NCI-H345 (cell line): Measurements from ENCODE around the gene BABAM2.
"Not testable (repeated sequence)": the region's sequence is repeated elsewhere in the genome, so short reads cannot be mapped to it uniquely, and the experiment has no call there.

Experiments used
- DNase-seq: peaks from one replicate; lab custom pipeline; 2025; lab: John Stamatoyannopoulos, UW

The BABAM2 gene

DNA sequence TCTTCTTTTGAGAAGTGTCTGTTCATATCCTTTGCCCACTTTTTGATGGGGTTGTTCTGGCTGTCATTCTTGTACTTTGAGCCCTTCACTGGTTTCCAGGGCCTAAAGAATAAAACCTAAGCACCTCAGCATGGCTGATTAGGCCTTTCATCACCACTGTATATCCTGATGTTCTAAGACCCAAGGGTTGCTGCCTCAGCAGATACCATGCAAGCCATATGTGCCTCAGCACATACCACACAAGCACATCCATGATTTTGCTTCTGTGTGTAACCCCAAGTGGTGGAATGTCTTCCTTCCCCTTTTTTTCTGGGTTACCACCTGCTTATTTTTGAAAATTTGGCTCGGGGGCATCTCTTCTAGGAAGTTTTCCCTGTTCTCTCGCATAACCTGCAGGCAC is 11.7 kb upstream of the BABAM2 start:
- DNase-seq, result no peak

DNA sequence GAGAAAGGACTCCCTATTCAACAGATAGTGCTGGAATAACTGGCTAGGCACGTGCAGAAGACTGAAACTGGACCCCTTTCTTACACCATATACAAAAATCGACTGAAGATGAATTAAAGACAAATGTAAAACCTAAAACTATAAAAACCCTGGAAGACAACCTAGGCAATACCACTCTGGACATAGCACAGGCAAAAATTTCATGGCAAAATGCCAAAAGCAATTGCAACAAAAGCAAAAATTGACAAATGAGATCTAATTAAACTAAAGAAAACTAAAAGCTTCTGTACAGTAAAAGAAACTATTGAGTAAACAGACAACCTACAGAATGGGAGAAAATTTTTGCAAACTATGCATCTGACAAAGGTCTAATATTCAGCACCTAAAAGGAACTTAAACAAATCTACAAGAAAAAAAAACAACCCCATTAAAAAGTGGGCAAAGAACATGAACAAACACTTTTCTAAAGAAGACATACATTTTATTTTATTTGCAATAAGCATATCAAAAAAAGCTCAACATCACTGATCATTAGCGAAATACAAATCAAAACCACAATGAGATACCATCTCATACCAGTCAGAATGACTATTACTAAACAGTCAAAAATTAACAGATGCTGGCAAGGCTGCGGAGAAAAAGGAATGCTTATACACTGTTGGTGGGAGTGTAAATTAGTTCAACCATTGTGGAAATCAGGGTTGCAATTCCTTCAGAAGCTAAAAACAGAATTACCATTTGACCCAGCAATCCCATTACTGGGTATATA is 8.5 kb upstream of the BABAM2 start:
- not testable (repeated sequence) for DNase-seq

DNA sequence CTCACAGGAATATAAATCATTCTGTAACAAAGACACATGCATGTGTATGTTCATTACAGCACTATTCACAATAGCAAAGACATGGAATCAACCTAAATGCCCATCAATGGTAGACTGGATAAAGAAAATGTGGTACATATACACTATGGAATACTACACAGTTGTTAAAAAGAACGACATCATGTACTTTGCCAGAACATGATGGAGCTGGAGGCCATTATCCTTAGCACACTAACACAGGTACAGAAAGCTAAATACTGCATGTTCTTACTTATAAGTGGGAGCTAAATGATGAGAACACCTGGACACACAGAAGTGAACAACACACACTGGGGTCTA is 8.0 kb upstream of the BABAM2 start:
- not testable (repeated sequence) for DNase-seq

DNA sequence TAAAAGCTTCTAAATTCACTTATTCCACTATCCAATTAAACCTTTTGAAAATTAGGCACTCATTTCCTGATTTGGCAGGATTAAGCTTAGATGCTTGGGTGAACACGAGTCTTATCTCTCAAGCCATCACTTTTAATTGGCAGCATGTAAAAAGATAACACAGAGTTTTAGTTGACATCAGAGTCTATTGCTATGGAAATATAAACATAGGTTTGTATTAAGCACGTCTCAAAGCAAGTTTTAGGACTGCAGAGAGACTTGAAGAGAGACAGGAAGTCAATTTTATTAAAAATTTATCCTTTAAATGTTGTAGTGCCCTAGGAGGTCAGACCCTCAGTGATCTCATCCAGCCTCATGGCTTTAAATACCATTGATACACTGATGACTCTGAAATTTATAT is 5.9 kb upstream of the BABAM2 start:
- no peak for DNase-seq

DNA sequence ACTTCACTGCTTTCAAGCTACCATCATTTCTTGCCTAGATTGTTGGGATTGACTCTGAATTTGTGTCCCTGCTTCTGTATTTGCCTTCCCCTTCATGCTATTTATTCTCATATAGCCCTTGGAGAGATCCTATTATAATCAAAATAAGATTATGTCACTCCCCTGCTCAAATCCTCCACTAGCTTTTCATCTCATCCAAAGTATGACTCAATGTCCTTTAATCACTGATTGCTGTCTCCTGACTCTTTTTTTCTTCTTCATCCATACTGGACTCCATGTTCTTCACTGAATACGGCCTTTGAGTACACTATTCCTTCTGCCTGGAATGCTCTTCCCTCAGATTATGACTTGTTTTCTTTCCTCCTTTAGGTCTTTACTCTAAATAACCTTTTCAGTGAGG is 5.3 kb upstream of the BABAM2 start:
- no peak for DNase-seq

DNA sequence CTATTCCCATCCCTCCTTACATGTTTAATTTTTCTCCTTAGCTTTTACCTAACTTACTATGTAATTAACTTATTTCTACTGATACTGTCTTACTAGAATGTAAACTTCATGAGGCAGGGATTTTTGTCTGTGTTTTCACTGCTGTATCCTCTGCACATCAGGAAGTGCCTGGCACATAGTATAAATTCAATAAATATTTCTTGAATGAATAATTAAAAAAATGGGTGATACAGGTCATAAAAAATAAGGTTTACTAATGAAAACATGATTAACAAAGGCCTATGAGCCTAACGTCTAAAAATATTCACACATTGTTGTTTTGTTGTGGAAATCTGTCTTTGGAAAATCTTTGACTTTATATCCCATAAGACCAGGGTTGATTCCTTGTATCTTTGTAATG is 4.9 kb upstream of the BABAM2 start:
- no peak for DNase-seq

DNA sequence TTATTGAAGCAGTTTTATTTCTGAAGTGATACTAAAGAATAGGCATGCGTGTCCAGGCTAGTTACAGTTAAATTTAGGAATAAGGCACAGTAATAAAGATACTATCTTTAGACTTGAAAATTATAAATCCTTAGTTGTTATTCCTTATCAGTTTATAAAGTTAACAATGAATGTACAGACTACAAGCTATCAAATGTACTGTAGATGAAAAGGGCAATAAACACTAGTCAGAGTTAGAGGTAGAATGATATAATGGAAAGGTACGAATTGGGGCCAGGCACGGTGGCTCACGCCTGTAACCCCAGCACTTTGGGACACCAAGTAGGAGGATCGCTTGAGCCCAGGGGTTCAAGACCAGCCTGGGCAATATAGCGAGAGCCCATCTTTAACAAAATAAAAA is 4.2 kb upstream of the BABAM2 start:
- no peak for DNase-seq

DNA sequence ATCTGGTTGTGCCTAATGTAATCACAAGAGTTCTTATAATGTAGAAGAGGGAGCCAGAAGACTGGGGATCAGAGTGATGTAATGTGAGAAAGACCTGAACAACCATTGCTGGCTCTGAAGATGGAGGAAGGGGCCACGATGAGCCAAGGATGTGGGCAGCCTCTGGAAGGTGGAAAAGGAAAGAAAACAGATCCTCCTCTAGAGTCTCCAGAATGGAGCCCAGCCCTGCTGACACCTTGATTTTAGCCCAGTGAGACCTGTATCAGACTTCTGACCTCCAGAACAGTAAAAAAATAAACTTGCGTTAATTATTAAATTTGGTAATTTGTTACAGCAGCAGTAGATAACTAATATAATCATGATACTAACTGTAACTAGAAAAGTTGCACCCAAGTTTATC is 3.4 kb upstream of the BABAM2 start:
- no peak for DNase-seq

DNA sequence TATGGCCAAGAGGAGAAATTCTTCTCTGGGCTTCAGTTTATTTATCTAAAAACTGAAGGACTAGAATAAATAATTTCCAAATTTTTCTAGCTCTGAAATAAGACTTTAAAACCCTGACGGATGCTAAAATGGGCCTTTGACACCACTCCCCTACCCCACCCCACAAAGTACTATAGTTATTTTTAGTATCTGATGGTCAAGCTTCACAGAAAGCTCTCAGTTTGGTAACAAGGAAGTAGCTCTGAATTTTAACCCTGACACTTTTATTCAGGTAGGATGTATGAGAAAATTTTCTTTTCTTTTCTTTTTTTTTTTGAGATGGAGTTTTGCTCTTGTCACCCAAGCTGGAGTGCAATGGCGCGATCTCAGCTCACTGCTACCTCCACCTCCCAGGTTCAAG is 2.7 kb upstream of the BABAM2 start:
- DNase-seq, result no peak

DNA sequence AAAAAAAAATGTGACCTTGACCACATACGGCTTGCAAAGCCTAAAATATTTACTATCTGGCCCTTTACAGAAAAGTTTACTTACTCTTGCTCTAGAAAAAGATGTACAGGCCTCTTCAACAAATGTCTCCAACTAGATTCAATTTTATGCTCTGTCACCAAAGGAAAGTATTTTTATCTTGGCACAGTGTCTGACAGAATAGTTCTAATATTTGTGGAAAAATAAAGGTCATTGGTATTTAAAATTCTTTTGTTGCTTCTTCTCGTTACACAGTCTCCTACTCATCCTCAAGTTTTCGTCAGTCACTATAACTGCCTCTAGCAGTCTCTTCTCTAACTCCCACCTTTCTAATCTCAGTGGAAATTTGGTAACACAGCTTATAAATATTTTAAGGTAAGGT is 1.7 kb upstream of the BABAM2 start:
- DNase-seq, result no peak

DNA sequence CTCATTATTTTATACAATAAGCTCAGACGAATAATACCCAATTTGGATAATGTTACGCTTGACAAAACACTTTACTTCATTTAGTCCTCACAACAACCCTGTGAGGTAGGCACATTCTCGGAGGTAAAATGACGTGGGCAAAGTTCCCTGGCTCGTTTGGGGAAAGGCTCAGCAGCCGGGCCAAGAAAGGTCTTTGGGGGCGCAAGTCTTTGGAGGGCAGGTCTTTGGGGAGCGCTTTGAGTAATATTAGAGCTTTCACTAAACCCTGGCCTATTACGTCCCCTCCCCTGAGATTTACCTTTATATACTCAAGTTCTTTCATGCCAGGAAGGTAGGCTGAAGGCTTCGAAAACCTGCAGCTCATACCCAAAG is 769 bp upstream of the BABAM2 start:
- DNase-seq, result peak; percentile 46

DNA sequence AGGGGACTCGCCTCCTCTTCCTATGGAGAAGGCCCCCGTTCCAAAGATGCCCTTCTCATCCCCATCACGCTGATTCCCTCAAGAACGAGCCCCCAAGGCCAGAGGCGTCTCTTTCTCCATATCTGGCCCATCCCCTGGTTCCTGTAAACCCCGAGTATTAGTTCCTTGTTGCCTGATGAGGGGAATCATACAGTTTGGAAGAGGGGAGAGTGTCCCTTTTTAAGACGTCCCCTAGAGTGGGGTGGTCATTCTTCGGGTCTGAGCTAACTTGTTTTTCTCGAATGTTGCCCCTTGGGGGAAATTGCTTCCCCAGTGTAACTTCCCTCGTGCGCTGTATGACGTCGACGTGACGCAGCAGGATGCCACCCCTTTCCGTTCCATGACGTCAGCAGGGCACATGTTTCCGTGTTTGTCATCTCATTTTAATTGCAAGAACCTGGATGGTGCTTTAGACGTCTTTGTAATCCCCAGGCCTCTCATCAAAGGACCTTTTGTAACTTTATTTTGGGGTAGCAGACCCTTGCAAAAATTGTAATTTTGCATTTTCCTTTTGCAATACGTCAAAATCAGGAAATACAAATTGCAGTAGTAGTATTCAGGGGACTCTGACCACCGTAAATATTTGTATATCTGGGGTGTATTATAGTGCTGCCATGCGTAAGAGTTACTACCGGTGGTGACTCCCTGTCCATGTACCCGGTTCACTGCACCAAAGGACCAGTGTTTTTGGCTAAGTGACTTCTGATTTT is 569 bp downstream of the BABAM2 start:
- peak; percentile 62 for DNase-seq

DNA sequence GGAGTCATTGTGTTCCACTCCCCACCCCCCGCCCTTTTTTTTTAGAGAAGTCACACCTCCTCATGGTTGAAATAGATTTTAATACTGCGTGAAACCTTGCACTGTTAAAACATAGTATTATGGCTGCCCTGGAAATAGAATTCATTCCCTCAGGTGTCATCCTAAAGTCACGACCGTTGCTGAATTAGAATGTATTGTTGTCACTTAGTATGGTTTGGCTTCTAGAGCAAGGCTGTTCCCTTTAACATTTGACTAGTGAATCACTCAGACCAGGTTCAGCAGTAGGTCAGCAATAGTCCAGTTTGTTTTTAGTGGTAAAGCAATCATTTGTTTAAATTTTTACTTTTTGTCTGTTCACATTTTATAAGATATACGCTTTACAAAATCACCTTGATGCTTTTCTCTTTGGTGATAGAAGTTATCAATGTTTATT is 1.2 kb downstream of the BABAM2 start:
- DNase-seq, result no peak

DNA sequence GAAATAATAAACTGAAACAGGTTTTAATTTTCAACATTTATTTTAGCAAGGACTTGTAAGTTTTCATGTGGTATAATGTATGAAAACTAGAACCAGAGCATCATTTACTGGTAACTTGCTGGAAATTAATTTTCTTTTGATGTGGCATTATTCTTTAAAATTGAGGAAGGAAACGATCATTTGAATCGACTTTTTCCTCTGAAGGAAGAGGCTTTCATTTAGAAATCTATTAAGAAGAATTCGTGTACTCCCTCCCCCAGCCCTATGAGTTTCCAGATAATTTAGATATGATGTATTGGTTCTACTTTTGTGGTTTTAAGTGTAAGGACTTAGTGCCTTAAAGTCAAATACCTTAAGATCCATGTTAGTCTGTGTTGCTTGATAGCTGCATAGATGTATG is 2.5 kb downstream of the BABAM2 start:
- DNase-seq, result no peak

DNA sequence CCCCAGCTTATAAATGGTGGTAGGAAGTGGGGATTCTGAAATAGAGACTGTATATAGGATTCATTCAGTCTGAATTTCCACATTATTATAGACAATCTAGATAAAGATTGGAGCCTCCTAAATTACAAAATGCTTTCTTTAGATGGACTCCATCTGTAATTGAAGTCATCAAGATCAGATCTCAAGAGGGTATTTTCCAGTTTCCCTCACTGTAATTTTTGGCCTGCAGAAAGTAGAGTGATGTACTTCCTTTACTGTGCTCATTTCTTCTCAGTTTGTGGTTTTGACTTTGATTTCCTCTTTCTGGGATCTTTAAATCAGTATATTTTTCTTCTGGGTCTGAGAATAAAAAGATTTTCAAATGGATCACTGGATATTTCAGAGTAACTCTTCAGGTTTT is 7.2 kb downstream of the BABAM2 start:
- no peak for DNase-seq

DNA sequence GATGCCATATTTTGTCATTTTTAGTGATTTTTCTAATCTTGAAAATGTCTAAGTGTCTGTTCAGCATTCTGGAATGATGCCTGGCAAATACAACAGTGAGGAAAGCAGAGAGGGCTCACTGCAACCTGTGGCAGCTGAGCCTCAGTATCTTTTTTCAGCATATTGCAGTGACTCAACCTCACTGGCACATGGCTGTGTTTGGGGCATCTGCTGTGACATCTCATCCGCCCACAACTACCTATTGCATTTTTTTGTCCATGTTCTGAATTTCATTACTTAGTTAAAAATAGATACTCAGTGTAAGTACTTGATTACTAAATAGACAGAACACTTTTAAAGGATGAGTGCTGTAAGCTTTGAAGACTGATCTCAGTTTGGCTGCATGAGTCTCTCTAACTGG is 10.7 kb downstream of the BABAM2 start:
- DNase-seq, result no peak

DNA sequence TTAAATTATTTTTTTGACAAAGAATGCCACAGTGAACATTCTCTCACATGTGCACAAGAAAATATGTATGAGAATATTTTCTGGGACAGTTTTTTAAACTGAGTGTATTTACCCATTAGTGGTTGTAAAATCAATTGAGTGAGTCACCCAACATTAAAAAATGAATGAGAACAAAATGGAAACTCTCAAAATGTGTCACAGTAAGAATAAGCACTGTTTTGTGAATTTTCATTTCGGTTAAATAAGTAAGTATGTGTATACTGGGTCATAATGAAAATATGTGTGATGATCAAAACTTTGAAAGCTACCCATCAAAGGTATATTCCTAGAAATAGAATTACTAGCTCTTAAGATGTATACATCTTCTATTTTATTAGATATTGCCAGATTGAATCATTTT is 11.6 kb downstream of the BABAM2 start:
- DNase-seq, result no peak

DNA sequence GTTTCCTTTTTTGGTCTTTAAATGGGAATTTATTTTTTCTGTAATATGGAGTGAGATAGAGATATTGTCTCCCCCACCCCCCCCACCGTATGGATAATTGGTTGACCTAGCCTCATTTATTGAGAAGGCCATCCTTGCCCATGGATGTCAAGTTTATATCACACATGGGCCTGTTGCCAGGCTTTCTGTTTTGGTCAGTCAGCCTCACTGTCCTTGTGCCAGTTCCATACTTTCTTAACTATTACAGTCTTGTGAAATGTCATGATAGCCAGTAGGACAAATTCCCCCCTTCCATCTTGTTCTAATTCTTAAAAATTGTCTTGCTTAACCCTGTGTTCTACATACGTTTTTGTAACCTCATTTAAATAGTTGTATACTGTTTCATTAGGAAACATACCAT is 12.5 kb downstream of the BABAM2 start:
- no peak for DNase-seq

DNA sequence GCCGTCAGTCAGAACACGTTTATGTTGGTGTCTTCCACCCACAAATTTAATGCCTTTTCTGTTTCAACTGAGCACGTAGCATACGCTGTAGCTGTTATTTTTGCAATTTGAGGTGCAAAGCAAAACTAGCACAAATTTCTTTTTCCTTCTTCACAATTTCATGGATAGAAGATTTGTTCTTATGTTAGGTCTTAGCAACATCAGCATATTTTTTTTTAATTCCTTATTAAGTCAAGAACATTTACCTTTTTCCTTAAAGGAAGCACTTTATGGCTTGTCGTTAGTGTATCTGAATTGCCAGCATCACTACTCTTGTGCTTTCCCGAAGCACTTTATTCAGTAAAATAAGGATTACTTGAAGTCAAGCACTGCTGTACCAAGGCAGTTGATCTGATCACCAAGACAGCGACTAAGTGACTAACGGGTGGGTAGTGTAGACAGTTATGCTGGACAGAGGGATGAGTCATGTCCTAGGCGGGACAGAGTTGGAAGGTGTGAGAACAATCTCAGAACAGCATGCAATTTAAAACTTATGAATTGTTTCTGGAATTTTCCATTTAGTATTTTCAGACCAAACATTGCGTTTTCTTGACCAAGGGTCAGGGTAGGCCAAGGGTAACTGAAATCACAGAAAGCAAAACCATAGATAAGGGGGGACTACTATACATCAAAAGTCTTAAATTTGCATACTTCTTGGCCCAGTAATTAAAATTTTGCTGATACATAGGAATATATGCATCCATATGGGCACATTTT is 13.3 kb downstream of the BABAM2 start:
- no peak for DNase-seq

DNA sequence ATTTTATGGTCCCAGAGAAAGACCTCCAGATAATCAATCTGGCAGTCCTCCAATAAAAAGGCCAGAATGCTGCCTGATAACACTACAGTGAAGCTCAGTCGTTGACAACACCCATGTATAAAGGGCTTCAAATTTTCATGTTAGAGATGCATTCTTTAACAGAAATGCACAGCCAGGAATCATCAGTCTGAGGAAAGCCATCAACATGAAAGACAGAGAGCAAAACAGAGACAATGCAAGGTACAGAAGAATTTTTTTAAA is 13.8 kb downstream of the BABAM2 start:
- DNase-seq, result no peak

DNA sequence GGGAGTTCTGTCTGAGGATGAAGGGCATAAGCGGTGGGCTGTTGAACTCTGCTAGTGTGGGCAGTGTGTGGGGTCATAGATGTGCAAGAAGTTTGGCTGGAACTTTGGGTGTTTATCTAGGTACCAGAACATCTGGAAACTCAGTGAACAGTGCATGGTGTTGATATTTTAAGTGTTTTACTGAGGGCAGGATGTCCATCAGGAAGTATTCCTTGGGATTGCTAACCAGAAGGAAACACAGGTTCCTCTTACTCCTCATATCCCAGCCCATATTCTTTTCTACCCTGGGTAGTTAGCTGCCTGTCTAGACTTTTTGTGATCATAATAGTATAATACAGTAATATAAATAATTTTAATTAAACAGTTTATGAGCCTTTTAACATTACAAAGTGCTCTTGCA is 15.5 kb downstream of the BABAM2 start:
- no peak for DNase-seq

DNA sequence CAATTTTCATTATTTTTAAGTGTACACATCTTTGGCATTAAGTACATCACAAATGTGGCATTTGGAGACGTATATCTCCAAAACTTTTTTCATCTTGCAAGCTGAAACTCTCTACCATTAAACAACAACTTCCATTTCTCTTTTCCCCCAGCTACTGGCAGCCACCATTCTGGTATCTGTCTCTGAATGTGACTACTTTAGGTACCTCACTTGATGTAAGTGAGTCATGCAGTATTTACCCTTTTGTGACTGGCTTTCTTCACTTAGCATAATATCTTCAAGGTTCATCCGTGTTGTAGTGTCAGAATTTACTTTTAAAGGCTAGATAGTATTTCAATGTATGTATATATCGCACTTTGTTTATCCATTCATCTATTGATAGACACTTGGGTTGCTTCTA is 17.0 kb downstream of the BABAM2 start:
- no peak for DNase-seq

DNA sequence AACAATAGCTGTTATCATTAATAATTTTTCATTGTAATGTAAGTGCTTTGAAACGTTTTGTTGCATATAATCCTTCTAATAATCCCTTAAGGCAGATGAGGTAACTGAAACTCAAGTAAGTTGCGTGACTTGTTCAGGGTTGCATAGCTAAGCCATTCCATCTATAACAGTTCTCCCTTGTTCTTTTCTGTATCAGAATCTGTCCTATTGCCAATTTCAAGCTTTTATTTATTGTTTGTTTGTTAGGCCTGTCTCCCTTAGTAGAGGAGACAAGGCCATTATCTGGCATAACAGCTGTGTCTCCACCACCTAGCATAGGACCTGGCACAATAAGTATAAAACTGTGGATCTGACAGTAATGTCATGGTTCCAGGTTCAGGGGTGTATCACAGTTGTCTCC is 19.4 kb downstream of the BABAM2 start:
- DNase-seq, result no peak
